ENCODE measurements around the gene BCR.

- TF ChIP-seq CTCF (IDR thresholded peaks at IDR 0.05) (no peak), EP300 (IDR thresholded peaks at IDR 0.05) (no peak)
Measured at GRCh38 chr22:23133922-23134321, 46.4 kb upstream of the BCR start.
